ENCODE data around the gene FGFR1OP2. TPM values are rescaled to one million over a fixed set of nuclear protein-coding genes. Genes with fewer than 3 reads are reported as not detected.
A peak's percentile ranks its signal among the peaks of the same experiment; 100 is the strongest.

The FGFR1OP2 gene
- total and polyA plus RNA-seq, 3 donors from 2014 or later, result 30.5 to 103 (median 102) TPM

GRCh38 chr12:26936559-26937442 is 1.5 kb upstream of the FGFR1OP2 start:
- no peaks in the 10 kb centered on the region for H3K27me3 ChIP-seq
- TF ChIP-seq, protein P1, sequence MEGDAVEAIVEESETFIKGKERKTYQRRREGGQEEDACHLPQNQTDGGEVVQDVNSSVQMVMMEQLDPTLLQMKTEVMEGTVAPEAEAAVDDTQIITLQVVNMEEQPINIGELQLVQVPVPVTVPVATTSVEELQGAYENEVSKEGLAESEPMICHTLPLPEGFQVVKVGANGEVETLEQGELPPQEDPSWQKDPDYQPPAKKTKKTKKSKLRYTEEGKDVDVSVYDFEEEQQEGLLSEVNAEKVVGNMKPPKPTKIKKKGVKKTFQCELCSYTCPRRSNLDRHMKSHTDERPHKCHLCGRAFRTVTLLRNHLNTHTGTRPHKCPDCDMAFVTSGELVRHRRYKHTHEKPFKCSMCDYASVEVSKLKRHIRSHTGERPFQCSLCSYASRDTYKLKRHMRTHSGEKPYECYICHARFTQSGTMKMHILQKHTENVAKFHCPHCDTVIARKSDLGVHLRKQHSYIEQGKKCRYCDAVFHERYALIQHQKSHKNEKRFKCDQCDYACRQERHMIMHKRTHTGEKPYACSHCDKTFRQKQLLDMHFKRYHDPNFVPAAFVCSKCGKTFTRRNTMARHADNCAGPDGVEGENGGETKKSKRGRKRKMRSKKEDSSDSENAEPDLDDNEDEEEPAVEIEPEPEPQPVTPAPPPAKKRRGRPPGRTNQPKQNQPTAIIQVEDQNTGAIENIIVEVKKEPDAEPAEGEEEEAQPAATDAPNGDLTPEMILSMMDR (IDR thresholded peaks at IDR 0.05), result no peak
- no peak for TF ChIP-seq POLR2A (IDR thresholded peaks at IDR 0.05)
- H3K27ac ChIP-seq, result peak overlapping the region; percentile 99
- 6 to 8% methylated on average over 8 of the region's 8 CpGs for WGBS, 2 donors
- H3K36me3 ChIP-seq (ENCODE audit: low read depth, missing control alignments), result no peaks in the 10 kb centered on the region
- H3K4me1 ChIP-seq, result peaks cover 27% of the 10 kb centered on the region
- H3K9me3 ChIP-seq, result no peaks in the 10 kb centered on the region
- H3K4me3 ChIP-seq, result peak overlapping the region; percentile 85 to 99
- DNase-seq, result no peak
- intact Hi-C loops (cut with DNase I; ENCODE audit: low total_unique reads), result no loop called here

GRCh38 chr12:26937443-26937862 is 817 bp upstream of the FGFR1OP2 start:
- Histone ChIP-seq H3K4me1 (peaks cover 30% of the 10 kb centered on the region), H3K4me3 (peak overlapping the region; percentile 85 to 99), H3K27me3 (no peaks in the 10 kb centered on the region), H3K27ac (peak overlapping the region; percentile 99), H3K36me3 (ENCODE audit: low read depth, missing control alignments) (no peaks in the 10 kb centered on the region), H3K9me3 (no peaks in the 10 kb centered on the region)
- DNase-seq, result no peak
- intact Hi-C loops (cut with DNase I; ENCODE audit: low total_unique reads), result no loop called here
- WGBS, 2 donors, result 0 to 1% methylated on average over 8 to 10 of the region's 10 CpGs
- TF ChIP-seq POLR2A (IDR thresholded peaks at IDR 0.05), result no peak
- TF ChIP-seq, protein P1 (IDR thresholded peaks at IDR 0.05), result no peak

- WGBS, 2 donors, result 0 to 1% methylated on average over 16 to 19 of the region's 28 CpGs
- DNase-seq, result no peak
- Histone ChIP-seq H3K36me3 (ENCODE audit: low read depth, missing control alignments) (no peaks in the 10 kb centered on the region), H3K27ac (peak overlapping the region; percentile 99), H3K4me3 (peak overlapping the region; percentile 85 to 99), H3K9me3 (no peaks in the 10 kb centered on the region), H3K27me3 (no peaks in the 10 kb centered on the region), H3K4me1 (peaks cover 34% of the 10 kb centered on the region)
- TF ChIP-seq, protein P1 (IDR thresholded peaks at IDR 0.05), result no peak
- TF ChIP-seq POLR2A (IDR thresholded peaks at IDR 0.05), result no peak
- intact Hi-C loops (cut with DNase I; ENCODE audit: low total_unique reads), result no loop called here
These were observed 412 bp downstream of the FGFR1OP2 start for GRCh38 chr12:26938701-26939062.

GRCh38 chr12:26939192-26939832 is 1.0 kb downstream of the FGFR1OP2 start:
- peaks cover 34% of the 10 kb centered on the region for H3K4me1 ChIP-seq
- 1 to 2% methylated on average over 9 of the region's 9 CpGs for WGBS, 2 donors
- H3K27me3 ChIP-seq, result no peaks in the 10 kb centered on the region
- no peak for DNase-seq
- no peaks in the 10 kb centered on the region for H3K9me3 ChIP-seq
- H3K4me3 ChIP-seq, result peak overlapping the region; percentile 85 to 99
- peak overlapping the region; percentile 99 for H3K27ac ChIP-seq
- intact Hi-C loops (cut with DNase I; ENCODE audit: low total_unique reads), result no loop called here
- no peak for TF ChIP-seq POLR2A (IDR thresholded peaks at IDR 0.05)
- TF ChIP-seq, protein P1 (IDR thresholded peaks at IDR 0.05), result no peak
- H3K36me3 ChIP-seq (ENCODE audit: low read depth, missing control alignments), result no peaks in the 10 kb centered on the region

Measured in testis (tissue), 3 donors.